Tibial nerve (tissue), 4 donors: Measurements from ENCODE around the gene SELP. TPM values are rescaled to one million over a fixed set of nuclear protein-coding genes. Genes with fewer than 3 reads are reported as not detected.

Experiments used
- DNase-seq, 2 donors: peaks; one replicate each; pipeline ENCODE4 v3.0.0-alpha.2; 2019; ENCODE audit warnings: low spot score in 2 of 2
- H3K27ac ChIP-seq, 4 donors: fragments of 200-600 bp; sonication (generic) in 3 of 4; one replicate each; pipeline ENCODE4 v1.5.1; 2017 to 2019; ENCODE audit warnings: mild to moderate bottlenecking in 1 of 4
- H3K27me3 ChIP-seq, 2 donors: fragments of 200-600 bp; sonication (generic) in 1 of 2; one replicate each; pipeline versions ENCODE4 v1.5.1 to v1.6.0; 2017 to 2019
- H3K36me3 ChIP-seq, 3 donors: fragments of 200-600 bp; sonication (generic); one replicate each; pipeline ENCODE4 v1.5.1; 2018 to 2019
- H3K4me1 ChIP-seq, 4 donors: fragments of 200-600 bp; sonication (generic) in 3 of 4; one replicate each; pipeline ENCODE4 v1.5.1; 2017 to 2019
- H3K4me3 ChIP-seq, 4 donors: fragments of 200-600 bp; sonication (generic) in 3 of 4; one replicate each; pipeline ENCODE4 v1.5.1; 2017 to 2019; ENCODE audit warnings: mild to moderate bottlenecking in 1 of 4, moderate library complexity in 1 of 4
- H3K9me3 ChIP-seq, 4 donors: fragments of 200-600 bp; sonication (generic) in 3 of 4; one replicate each; pipeline ENCODE4 v1.5.1; 2017 to 2019
- CTCF ChIP-seq, 5 experiments: fragments of 200-600 bp in 3 of 5; fragments of 450-650 bp in 2 of 5; sonication (generic) in 3 of 5; IDR thresholded peaks; one replicate each; pipeline ENCODE4 v1.5.1; 2016 to 2019; ENCODE audit warnings: antibody characterized with exemption in 5 of 5, mild to moderate bottlenecking in 3 of 5, moderate library complexity in 2 of 5
- EP300 ChIP-seq, 2 donors: sonication (generic); formaldehyde crosslinking; IDR thresholded peaks; one replicate each; pipeline ENCODE4 v1.6.1; 2017; ENCODE audit warnings: antibody characterized with exemption in 2 of 2, mild to moderate bottlenecking in 1 of 2
- POLR2A ChIP-seq, 2 donors: fragments of 450-650 bp; IDR thresholded peaks; one replicate each; pipeline ENCODE4 v1.6.1; 2017; ENCODE audit warnings: antibody characterized with exemption in 2 of 2, mild to moderate bottlenecking in 2 of 2, moderate library complexity in 2 of 2
- WGBS, 2 donors: methylation state at CpG; one replicate each; pipeline ENCODE4 v1.1.5; 2018; 5-methylcytosine and 5-hydroxymethylcytosine counted together
- total RNA-seq, 4 donors: library from RNA; depleted of rRNA; stranded (reverse); fragments of >200 nt; gene quantifications; one replicate each; pipeline ENCODE4 v1.1.0, GENCODE V29; 2016

Gene SELP
- total RNA-seq, 4 donors from 2014 or later = 2.3 to 30.3 (median 14.8) TPM

GRCh38 chr1:169561692-169562091, 68.2 kb downstream of the SELP start:
- H3K36me3 ChIP-seq = no peaks in the 10 kb centered on the region
- 13 to 63% methylated on average over 1 of the region's 1 CpG for WGBS, 2 donors
- peaks cover 0 to 14% (median 0%) of the 10 kb centered on the region in 4 donors for H3K9me3 ChIP-seq
- no peaks in the 10 kb centered on the region for H3K4me1 ChIP-seq
- TF ChIP-seq POLR2A (IDR thresholded peaks at IDR 0.05) (no peak), CTCF (IDR thresholded peaks at IDR 0.05) (no peak)
- no peak for DNase-seq
- no peaks in the 10 kb centered on the region for H3K27me3 ChIP-seq
- H3K4me3 ChIP-seq = no peak overlapping the region
- H3K27ac ChIP-seq = no peak overlapping the region

- Histone ChIP-seq H3K27ac (no peak overlapping the region), H3K4me3 (no peak overlapping the region), H3K4me1 (no peaks in the 10 kb centered on the region), H3K9me3 (no peaks in the 10 kb centered on the region), H3K27me3 (no peaks in the 10 kb centered on the region), H3K36me3 (no peaks in the 10 kb centered on the region)
- 72 to 81% methylated on average over 5 of the region's 5 CpGs for WGBS, 2 donors
- TF ChIP-seq CTCF (IDR thresholded peaks at IDR 0.05) (no peak), EP300 (IDR thresholded peaks at IDR 0.05) (no peak), POLR2A (IDR thresholded peaks at IDR 0.05) (no peak)
- DNase-seq = no peak
Observed at GRCh38 chr1:169557131-169557530, 72.8 kb downstream of the SELP start.

GRCh38 chr1:169550294-169550693, 79.6 kb downstream of the SELP start:
- no peak overlapping the region for H3K4me3 ChIP-seq
- WGBS, 2 donors = 37% methylated on average over 4 of the region's 4 CpGs
- H3K36me3 ChIP-seq = no peaks in the 10 kb centered on the region
- H3K27me3 ChIP-seq = no peaks in the 10 kb centered on the region
- DNase-seq = peak in 1 of 2 donors; percentile 21
- TF ChIP-seq CTCF (IDR thresholded peaks at IDR 0.05) (peak in 4 of 5 experiments; percentile 21 to 57 (median 34)), POLR2A (IDR thresholded peaks at IDR 0.05) (no peak), EP300 (IDR thresholded peaks at IDR 0.05) (no peak)
- no peaks in the 10 kb centered on the region for H3K4me1 ChIP-seq
- no peak overlapping the region for H3K27ac ChIP-seq
- H3K9me3 ChIP-seq = no peaks in the 10 kb centered on the region

DNA sequence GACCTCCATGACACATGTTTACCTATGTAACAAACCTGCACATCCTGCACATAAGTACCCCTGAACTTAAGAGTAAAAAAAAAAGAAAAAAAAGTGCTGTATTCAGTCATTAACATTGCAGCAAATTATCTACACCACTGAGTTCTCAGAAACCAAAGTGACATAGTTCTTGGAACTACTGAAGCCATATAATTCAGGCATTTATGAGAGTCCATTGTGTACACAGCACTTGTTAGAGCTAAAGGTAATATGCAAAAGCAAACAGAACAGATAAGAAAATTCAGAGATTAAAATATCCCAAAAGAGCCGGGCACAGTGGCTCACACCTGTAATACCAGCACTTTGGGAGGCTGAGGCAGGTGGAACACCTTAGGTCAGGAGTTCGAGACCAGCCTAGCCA, 81.6 kb downstream of the SELP start:
- WGBS, 2 donors = 83 to 94% methylated on average over 2 of the region's 2 CpGs
- no peaks in the 10 kb centered on the region for H3K36me3 ChIP-seq
- TF ChIP-seq EP300 (IDR thresholded peaks at IDR 0.05) = no peak
- TF ChIP-seq POLR2A (IDR thresholded peaks at IDR 0.05) = no peak
- no peak for TF ChIP-seq CTCF (IDR thresholded peaks at IDR 0.05)
- DNase-seq = no peak
- H3K4me3 ChIP-seq = no peak overlapping the region
- no peaks in the 10 kb centered on the region for H3K27me3 ChIP-seq
- H3K27ac ChIP-seq = no peak overlapping the region
- no peaks in the 10 kb centered on the region for H3K4me1 ChIP-seq
- H3K9me3 ChIP-seq = no peaks in the 10 kb centered on the region

DNA sequence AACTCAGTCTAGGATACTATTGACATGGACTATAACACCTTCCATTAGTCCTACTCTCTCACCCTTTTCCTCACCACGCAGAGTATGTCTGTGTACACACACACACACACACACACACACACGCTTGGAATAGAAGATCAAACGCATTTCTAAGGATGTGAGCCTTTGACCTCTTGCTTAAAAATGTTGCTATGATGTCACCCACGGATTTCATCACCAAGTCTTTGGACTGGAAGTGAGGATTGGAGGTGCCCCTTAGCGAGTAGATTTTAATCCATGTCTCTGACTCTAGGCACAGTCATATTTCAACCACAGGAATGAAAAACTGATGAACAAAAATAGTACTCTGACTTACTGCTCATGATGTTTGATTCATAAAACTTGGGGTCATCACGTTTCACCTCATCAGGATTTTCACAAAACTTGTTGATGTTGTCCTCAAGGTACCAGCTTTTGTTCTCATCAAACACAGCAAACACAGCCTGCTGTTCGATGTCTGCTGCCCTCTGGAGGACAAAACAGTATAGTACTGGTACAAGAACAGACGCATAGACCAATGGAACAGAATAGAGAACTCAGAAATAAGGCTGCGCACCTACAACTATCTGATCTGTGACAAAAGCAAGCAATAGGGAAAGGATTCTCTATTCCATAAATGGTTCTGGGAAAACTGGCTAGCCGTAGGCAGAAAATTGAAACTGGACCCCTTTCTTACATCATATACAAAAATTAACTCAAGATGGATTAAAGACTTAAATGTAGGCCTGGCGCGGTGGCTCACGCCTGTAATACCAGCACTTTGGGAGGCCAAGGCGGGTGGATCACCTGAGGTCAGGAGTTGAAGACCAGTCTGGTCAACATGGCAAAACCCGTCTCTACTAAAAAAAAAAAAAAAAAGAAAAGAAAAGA, 83.6 kb downstream of the SELP start:
- DNase-seq = peak in 1 of 2 donors; percentile 91

More for the DNA sequence above, 83.6 kb downstream of the SELP start:
- WGBS, 2 donors = 50 to 55% methylated on average over 15 of the region's 15 CpGs
- TF ChIP-seq CTCF (IDR thresholded peaks at IDR 0.05) (peak; percentile 73 to 89 (median 80)), EP300 (IDR thresholded peaks at IDR 0.05) (peak in 1 of 2 donors; percentile 65), POLR2A (IDR thresholded peaks at IDR 0.05) (no peak)
- Histone ChIP-seq H3K4me3 (no peak overlapping the region), H3K27ac (peak overlapping the region in 1 of 4 donors; percentile 13), H3K27me3 (no peaks in the 10 kb centered on the region), H3K36me3 (no peaks in the 10 kb centered on the region), H3K9me3 (no peaks in the 10 kb centered on the region), H3K4me1 (no peaks in the 10 kb centered on the region)
